Measurements from ENCODE around the gene TNP2. TPM values are rescaled to one million over a fixed set of nuclear protein-coding genes. Genes with fewer than 3 reads are reported as not detected.
A peak's percentile ranks its signal among the peaks of the same experiment; 100 is the strongest.
"Not testable (repeated sequence)": the region's sequence is repeated elsewhere in the genome, so short reads cannot be mapped to it uniquely, and the experiment has no call there.

TNP2 gene
- total and polyA plus RNA-seq, 12 donors: not detected

- DNase-seq: peak; percentile 23 to 78
- Histone ChIP-seq H3K4me1 (peaks cover 4 to 35% (median 13%) of the 10 kb centered on the region in 9 donors), H3K27ac (peak overlapping the region in 5 of 10 donors; percentile 3 to 82 (median 63)), H3K36me3 (no peaks in the 10 kb centered on the region), H3K4me3 (no peak overlapping the region), H3K27me3 (no peaks in the 10 kb centered on the region), H3K9me3 (no peaks in the 10 kb centered on the region)
- no peak for TF ChIP-seq CTCF (IDR thresholded peaks at IDR 0.05)
- WGBS, 2 donors: 41 to 52% methylated on average over 24 of the region's 24 CpGs
- peak in 7 of 8 donors; percentile 76 to 97 (median 92) for ATAC-seq
- intact Hi-C loops (cut with DNase I): no loop called here
Measured at GRCh38 chr16:11224096-11224893, 44.8 kb downstream of the TNP2 start.

GRCh38 chr16:11220507-11220906, 48.6 kb downstream of the TNP2 start:
- intact Hi-C loops (cut with DNase I): not testable (repeated sequence)

GRCh38 chr16:11219178-11219577, 49.9 kb downstream of the TNP2 start:
- WGBS, 2 donors: 81% methylated on average over 4 of the region's 4 CpGs
- peaks cover 0 to 21% (median 5%) of the 10 kb centered on the region in 9 donors for H3K4me1 ChIP-seq

More at GRCh38 chr16:11220507-11220906, 48.6 kb downstream of the TNP2 start:
- H3K4me3 ChIP-seq, ATAC-seq, H3K27ac ChIP-seq, DNase-seq, H3K27me3 ChIP-seq, H3K36me3 ChIP-seq: not testable (repeated sequence)
- Histone ChIP-seq H3K4me1 (peaks cover 4 to 34% (median 13%) of the 10 kb centered on the region in 9 donors), H3K9me3 (peaks cover 0 to 35% (median 22%) of the 10 kb centered on the region in 11 donors)
- WGBS, 2 donors: 71 to 81% methylated on average over 2 of the region's 2 CpGs

GRCh38 chr16:11218604-11218962, 50.5 kb downstream of the TNP2 start:
- Histone ChIP-seq H3K27ac (peak overlapping the region in 1 of 10 donors; percentile 3), H3K4me3 (no peak overlapping the region), H3K9me3 (peaks cover 0 to 38% (median 22%) of the 10 kb centered on the region in 11 donors), H3K4me1 (peaks cover 0 to 15% (median 0%) of the 10 kb centered on the region in 9 donors), H3K27me3 (no peaks in the 10 kb centered on the region), H3K36me3 (no peaks in the 10 kb centered on the region)
- peak in 7 of 9 donors; percentile 17 to 50 (median 29) for TF ChIP-seq CTCF (IDR thresholded peaks at IDR 0.05)
- WGBS, 2 donors: 85 to 90% methylated on average over 1 of the region's 1 CpG
- ATAC-seq (no peak), DNase-seq (no peak)
- intact Hi-C loops (cut with DNase I): no loop called here

More at GRCh38 chr16:11219178-11219577, 49.9 kb downstream of the TNP2 start:
- Histone ChIP-seq H3K36me3 (no peaks in the 10 kb centered on the region), H3K4me3 (no peak overlapping the region), H3K9me3 (peaks cover 0 to 38% (median 22%) of the 10 kb centered on the region in 11 donors), H3K27ac (peak overlapping the region in 1 of 10 donors; percentile 3), H3K27me3 (no peaks in the 10 kb centered on the region)
- no peak for TF ChIP-seq CTCF (IDR thresholded peaks at IDR 0.05)
- no peak for ATAC-seq
- no peak for DNase-seq
- intact Hi-C loops (cut with DNase I): no loop called here

Small RNAs within 50 kb of the gene (microRNA-seq; reads per million reads assigned to microRNA genes)
- 0 reads per million in 2 donors for gene MIR548H2

Other genes starting within 250 kb of the TNP2 start
- gene SOCS1, start 13.1 kb downstream of the TNP2 start, total RNA-seq: 10 to 100 TPM in 1 of 10 donors, 1 to 10 TPM in 7, under 1 TPM in 2; 0.60 to 12.2 (median 2.1) TPM
- gene SOCS1, start 13.1 kb downstream of the TNP2 start, polyA plus RNA-seq: 10 to 100 TPM in 1 of 2 donors, 1 to 10 TPM in 1; 5.8 to 10.8 TPM
- not detected for gene PRM3, start 4.3 kb upstream of the TNP2 start, total RNA-seq
- gene PRM3, start 4.3 kb upstream of the TNP2 start, polyA plus RNA-seq: not detected
- gene PRM2, start 7.2 kb upstream of the TNP2 start, total RNA-seq: not detected
- not detected for gene PRM2, start 7.2 kb upstream of the TNP2 start, polyA plus RNA-seq
- gene PRM1, start 12.0 kb upstream of the TNP2 start, total RNA-seq: not detected
- gene PRM1, start 12.0 kb upstream of the TNP2 start, polyA plus RNA-seq: not detected
- gene RMI2, start 76.1 kb upstream of the TNP2 start, total RNA-seq: 1 to 10 TPM in 7 of 10 donors, under 1 TPM in 3; 0.22 to 3.8 (median 1.5) TPM
- under 1 TPM; 0.22 to 0.78 TPM for gene RMI2, start 76.1 kb upstream of the TNP2 start, polyA plus RNA-seq

Data from heart right ventricle (tissue), 16 donors.